ENCODE data around the gene HLA-DOA. TPM values are rescaled to one million over a fixed set of nuclear protein-coding genes. Genes with fewer than 3 reads are reported as not detected.
A peak's percentile ranks its signal among the peaks of the same experiment; 100 is the strongest.

The HLA-DOA gene
- total and polyA plus RNA-seq, 7 donors, result 1.5 to 42.0 (median 2.4) TPM

DNA sequence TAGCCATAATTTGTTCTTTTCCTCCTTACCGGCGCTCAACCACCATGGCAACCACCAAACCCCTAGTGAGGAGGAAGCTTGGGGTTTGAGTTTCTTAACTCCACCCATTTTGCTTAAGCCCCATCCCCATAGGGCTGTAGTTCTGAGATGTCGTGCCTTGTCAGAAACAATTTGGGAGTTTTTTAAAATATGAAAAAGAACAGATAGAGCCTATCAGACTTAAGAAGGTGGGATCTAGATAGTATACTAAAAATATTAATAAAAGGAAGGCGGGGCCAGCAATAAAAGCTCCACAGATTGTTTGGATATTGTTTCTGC lies 35.4 kb downstream of the HLA-DOA start:
- Histone ChIP-seq H3K27me3 (no peaks in the 10 kb centered on the region), H3K9me3 (no peaks in the 10 kb centered on the region), H3K4me1 (peaks cover 0 to 49% (median 42%) of the 10 kb centered on the region in 4 donors), H3K4me3 (peak overlapping the region; percentile 68 to 84 (median 82)), H3K27ac (peak overlapping the region; percentile 98 to 99 (median 98)), H3K36me3 (peaks cover 56 to 60% (median 57%) of the 10 kb centered on the region in 4 donors)
- 0 to 1% methylated on average over 4 of the region's 4 CpGs for WGBS, 2 donors
- TF ChIP-seq POLR2A (IDR thresholded peaks at IDR 0.05), result no peak
- no peak for TF ChIP-seq POLR2AphosphoS5 (IDR thresholded peaks at IDR 0.05)
- no peak for TF ChIP-seq EP300 (IDR thresholded peaks at IDR 0.05)
- TF ChIP-seq, protein P1, sequence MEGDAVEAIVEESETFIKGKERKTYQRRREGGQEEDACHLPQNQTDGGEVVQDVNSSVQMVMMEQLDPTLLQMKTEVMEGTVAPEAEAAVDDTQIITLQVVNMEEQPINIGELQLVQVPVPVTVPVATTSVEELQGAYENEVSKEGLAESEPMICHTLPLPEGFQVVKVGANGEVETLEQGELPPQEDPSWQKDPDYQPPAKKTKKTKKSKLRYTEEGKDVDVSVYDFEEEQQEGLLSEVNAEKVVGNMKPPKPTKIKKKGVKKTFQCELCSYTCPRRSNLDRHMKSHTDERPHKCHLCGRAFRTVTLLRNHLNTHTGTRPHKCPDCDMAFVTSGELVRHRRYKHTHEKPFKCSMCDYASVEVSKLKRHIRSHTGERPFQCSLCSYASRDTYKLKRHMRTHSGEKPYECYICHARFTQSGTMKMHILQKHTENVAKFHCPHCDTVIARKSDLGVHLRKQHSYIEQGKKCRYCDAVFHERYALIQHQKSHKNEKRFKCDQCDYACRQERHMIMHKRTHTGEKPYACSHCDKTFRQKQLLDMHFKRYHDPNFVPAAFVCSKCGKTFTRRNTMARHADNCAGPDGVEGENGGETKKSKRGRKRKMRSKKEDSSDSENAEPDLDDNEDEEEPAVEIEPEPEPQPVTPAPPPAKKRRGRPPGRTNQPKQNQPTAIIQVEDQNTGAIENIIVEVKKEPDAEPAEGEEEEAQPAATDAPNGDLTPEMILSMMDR (IDR thresholded peaks at IDR 0.05), result no peak
- intact Hi-C loops (cut with DNase I), result loop anchor here (5.0 kb wide), 1 partner anchor 443 kb away; the partner anchor contains the start of gene CUTA
- no peak for DNase-seq

DNA sequence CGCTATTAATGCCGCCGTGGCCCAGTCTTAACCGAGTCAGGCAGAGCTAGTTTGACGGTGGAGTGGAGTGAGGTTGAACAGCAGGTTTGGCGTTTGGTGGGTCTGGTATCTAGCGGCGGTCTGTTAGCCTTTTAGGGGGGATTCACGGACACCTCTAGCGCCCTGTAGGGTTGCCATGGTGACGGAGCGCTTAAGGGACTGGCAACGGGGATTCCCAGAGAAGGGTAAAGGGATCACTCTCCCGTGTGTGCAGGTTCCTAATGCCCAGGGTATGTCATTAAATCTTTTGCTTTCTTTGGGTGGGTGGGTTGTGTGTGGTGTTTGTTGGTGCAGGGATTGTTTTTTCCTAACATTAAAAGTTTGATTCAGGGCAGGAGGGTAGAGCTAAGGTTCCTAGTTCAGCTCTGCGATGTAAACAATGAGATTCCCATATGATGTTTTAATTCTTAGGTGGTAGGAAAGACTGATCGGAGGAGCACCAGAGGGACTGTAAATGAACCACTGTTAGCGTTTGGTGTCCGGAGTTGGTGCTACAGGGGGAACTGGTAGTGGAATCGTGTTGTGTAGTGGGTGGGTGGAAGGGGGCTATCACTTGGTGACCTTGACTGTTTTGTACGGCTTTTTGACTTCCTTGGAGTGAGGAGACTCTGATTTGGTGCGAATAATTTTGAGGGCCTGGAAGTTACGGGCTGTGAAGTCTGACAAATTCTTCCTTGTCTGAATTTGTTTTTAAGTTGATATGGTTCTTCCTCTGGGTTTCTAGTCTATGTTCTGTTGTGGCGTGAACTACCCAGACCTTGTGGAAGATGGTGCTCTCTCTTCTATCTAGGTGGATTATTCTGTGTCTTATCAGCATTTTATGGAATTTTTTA lies 36.0 kb downstream of the HLA-DOA start:
- 0% methylated on average over 23 of the region's 23 CpGs for whole genome bisulfite sequencing, 2 donors
- peaks cover 0 to 43% (median 40%) of the 10 kb centered on the region in 4 donors for H3K4me1 ChIP-seq
- H3K9me3 ChIP-seq, result no peaks in the 10 kb centered on the region
- TF ChIP-seq POLR2A (IDR thresholded peaks at IDR 0.05) (no peak), EP300 (IDR thresholded peaks at IDR 0.05) (no peak), POLR2AphosphoS5 (IDR thresholded peaks at IDR 0.05) (no peak)
- TF ChIP-seq, protein P1 (IDR thresholded peaks at IDR 0.05), result no peak
- peak overlapping the region; percentile 98 to 99 (median 98) for H3K27ac ChIP-seq
- H3K27me3 ChIP-seq, result no peaks in the 10 kb centered on the region
- peaks cover 50 to 54% (median 52%) of the 10 kb centered on the region in 4 donors for H3K36me3 ChIP-seq
- peak; percentile 70 for DNase-seq
- peak overlapping the region; percentile 68 to 84 (median 82) for H3K4me3 ChIP-seq
- intact Hi-C loops (cut with DNase I), result loop anchor here (5.0 kb wide), 1 partner anchor 444 kb away; the partner anchor contains the start of gene CUTA

DNA sequence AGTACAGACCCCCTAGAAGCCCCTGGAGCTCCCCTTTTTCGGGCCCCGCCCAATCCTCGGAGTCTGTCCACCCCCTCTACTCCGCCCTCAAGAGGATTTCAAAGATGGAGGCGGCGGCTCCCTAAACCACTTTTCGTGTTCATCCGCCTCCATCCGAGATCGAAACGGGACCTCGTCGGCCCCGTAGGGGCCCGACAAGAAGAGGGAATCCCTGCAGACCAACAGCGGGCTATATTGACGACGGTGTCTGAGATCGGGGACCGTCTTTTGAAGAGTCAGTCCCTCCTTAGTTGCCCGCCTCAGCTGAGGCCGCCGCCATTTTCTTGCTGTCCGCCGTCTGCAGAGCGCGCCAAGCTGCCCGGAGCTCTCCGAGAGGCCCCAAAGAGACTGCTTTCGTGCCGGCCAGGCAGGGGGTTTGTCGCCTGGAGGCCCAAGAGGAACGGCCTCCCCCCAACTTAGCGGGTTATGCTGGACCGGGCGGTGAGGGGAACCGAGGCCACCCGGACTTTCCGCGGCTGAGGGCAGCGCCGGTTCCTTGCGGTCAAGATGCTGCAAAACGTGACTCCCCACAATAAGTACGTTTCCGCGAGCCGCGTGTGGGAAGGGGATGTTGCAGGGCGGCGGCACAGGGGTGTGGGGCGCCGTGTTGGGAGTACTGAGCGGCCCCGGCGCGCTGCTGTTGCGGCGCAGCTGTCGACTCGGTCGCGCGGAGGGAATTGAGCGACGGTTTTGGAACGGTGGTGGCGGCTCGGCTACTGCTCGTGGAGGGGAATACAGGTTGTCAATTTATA lies 36.8 kb downstream of the HLA-DOA start:
- peak; percentile 78 for DNase-seq
- 0% methylated on average over 70 of the region's 70 CpGs for WGBS, 2 donors
- intact Hi-C loops (cut with DNase I), result loop anchor here (5.0 kb wide), 1 partner anchor 445 kb away; the partner anchor contains the start of gene CUTA
- Histone ChIP-seq H3K4me3 (peak overlapping the region; percentile 68 to 84 (median 82)), H3K27me3 (no peaks in the 10 kb centered on the region), H3K4me1 (peaks cover 0 to 41% (median 35%) of the 10 kb centered on the region in 4 donors), H3K36me3 (peaks cover 42 to 45% (median 44%) of the 10 kb centered on the region in 4 donors), H3K9me3 (no peaks in the 10 kb centered on the region), H3K27ac (peak overlapping the region; percentile 98 to 99 (median 98))
- no peak for TF ChIP-seq EP300 (IDR thresholded peaks at IDR 0.05)
- TF ChIP-seq POLR2A (IDR thresholded peaks at IDR 0.05), result no peak
- TF ChIP-seq, protein P1 (IDR thresholded peaks at IDR 0.05), result no peak
- peak in 2 of 4 donors; percentile 23 to 35 for TF ChIP-seq POLR2AphosphoS5 (IDR thresholded peaks at IDR 0.05)

DNA sequence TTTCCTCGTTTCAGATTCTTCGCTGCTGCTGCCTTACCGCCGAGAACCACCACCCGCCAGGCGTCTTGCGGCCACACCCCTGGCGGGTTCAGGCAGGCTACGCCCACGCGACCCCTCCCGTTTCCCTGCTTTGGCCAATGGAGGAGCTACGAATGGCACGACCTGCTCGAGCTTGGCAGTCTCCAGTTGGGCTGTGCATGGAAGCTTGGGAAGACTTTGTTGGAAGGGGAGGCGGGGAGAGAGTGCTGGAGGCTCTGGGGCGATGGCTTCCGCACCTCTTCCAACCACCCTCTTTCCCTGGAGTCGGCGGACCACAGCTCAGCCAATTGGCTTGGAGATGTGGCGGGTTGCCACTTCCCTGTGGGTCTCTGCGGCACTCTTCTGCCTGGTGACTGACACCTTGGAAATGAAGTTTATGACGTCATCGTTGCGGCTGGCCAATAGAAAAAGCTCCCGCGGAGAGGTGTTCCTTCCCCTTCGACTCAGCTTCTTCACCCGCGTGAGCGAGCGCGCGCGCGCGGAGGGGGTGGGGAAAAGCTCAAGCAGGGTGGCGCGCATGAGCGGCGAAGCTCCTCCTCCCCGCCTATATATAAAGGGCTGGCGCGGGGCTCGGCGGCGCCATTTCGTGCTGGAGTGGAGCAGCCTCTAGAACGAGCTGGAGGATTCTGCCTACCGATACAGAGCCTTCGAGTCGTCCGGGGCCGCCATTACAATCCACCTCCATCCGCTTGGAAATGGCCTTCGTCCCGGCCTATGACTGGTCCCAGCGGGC lies 37.6 kb downstream of the HLA-DOA start:
- intact Hi-C loops (cut with DNase I), result loop anchor here (5.0 kb wide), 1 partner anchor 446 kb away; the partner anchor contains the start of gene CUTA
- DNase-seq, result peak; percentile 100
- peak in 2 of 4 donors; percentile 48 to 82 for TF ChIP-seq EP300 (IDR thresholded peaks at IDR 0.05)
- peak; percentile 99 for TF ChIP-seq POLR2A (IDR thresholded peaks at IDR 0.05)
- peak; percentile 98 to 100 (median 100) for TF ChIP-seq POLR2AphosphoS5 (IDR thresholded peaks at IDR 0.05)
- TF ChIP-seq, protein P1 (IDR thresholded peaks at IDR 0.05), result no peak
- Histone ChIP-seq H3K36me3 (peaks cover 34 to 38% (median 36%) of the 10 kb centered on the region in 4 donors), H3K4me3 (peak overlapping the region; percentile 71 to 87 (median 83)), H3K27ac (peak overlapping the region; percentile 98 to 99 (median 98)), H3K9me3 (no peaks in the 10 kb centered on the region), H3K27me3 (no peaks in the 10 kb centered on the region), H3K4me1 (peaks cover 0 to 41% (median 35%) of the 10 kb centered on the region in 4 donors)
- WGBS, 2 donors, result 0% methylated on average over 58 of the region's 58 CpGs
